Measurements from ENCODE around the gene SIPA1L2.

SIPA1L2 gene

DNA sequence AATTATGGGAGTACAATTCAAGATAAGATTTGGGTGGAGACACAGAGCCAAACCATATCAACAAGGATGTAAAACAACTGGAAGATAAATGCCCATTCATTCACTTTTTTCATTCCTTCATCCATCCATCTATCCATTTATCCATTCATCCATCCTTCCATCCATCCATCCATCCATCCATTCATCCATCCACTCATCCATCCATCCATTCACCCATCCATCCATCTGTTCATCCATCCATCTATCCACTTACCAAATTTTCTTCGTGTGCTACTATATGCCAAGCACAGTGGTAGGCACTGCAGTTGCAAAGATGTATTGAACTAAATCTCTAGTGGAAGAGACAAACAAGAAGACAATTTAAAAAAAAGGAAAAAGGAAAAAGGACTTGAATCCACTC lies 14.3 kb upstream of the SIPA1L2 start:
- TF ChIP-seq, protein P1, sequence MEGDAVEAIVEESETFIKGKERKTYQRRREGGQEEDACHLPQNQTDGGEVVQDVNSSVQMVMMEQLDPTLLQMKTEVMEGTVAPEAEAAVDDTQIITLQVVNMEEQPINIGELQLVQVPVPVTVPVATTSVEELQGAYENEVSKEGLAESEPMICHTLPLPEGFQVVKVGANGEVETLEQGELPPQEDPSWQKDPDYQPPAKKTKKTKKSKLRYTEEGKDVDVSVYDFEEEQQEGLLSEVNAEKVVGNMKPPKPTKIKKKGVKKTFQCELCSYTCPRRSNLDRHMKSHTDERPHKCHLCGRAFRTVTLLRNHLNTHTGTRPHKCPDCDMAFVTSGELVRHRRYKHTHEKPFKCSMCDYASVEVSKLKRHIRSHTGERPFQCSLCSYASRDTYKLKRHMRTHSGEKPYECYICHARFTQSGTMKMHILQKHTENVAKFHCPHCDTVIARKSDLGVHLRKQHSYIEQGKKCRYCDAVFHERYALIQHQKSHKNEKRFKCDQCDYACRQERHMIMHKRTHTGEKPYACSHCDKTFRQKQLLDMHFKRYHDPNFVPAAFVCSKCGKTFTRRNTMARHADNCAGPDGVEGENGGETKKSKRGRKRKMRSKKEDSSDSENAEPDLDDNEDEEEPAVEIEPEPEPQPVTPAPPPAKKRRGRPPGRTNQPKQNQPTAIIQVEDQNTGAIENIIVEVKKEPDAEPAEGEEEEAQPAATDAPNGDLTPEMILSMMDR (conservative IDR thresholded peaks at IDR 0.05; ENCODE audit: low read depth, low read length), result no peak
- no peak overlapping the region for H3K4me3 ChIP-seq (ENCODE audit: low read length)
- no peak for DNase-seq (ENCODE audit: low read depth)

DNA sequence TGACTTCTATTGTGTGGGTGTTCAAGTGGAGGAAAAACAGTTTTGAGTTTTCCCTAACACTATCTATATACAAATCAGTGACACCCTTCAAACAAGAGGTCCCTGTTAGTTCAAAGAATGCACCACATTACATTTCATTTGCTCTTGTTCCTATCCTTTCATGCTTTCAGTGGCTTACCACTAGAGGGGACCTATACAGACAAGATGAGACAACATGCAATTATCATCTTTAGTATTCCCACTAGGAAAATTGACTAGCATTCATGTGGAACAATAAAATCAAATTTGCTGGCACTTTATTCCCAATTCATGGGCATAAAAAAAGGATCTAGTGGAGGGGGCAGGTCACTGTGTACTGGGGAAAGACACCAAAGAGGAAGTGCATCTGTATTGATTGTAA lies 13.3 kb upstream of the SIPA1L2 start:
- H3K4me3 ChIP-seq (ENCODE audit: low read length), result no peak overlapping the region
- TF ChIP-seq, protein P1 (conservative IDR thresholded peaks at IDR 0.05; ENCODE audit: low read depth, low read length), result no peak
- no peak for DNase-seq (ENCODE audit: low read depth)

DNA sequence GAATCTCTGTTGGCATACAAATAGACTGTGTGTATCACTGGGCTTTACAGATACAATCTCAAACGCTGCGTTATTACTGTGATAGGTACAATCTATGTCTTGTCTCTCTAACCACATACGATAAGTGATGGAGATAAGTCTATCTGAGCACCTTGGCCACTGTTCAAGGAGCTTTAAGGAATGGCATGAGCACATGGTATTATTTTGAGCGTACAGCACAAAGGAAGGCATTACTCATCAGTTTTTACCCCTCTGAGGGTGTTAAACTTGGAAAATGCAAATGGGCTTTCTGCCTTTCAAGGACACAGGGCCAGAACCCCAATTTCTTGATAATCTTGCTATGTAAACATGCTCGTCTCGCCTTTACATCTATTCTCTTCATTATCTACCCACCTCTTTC lies 11.6 kb upstream of the SIPA1L2 start:
- DNase-seq (ENCODE audit: low read depth), result no peak
- H3K4me3 ChIP-seq (ENCODE audit: low read length), result no peak overlapping the region
- TF ChIP-seq, protein P1 (conservative IDR thresholded peaks at IDR 0.05; ENCODE audit: low read depth, low read length), result no peak

DNA sequence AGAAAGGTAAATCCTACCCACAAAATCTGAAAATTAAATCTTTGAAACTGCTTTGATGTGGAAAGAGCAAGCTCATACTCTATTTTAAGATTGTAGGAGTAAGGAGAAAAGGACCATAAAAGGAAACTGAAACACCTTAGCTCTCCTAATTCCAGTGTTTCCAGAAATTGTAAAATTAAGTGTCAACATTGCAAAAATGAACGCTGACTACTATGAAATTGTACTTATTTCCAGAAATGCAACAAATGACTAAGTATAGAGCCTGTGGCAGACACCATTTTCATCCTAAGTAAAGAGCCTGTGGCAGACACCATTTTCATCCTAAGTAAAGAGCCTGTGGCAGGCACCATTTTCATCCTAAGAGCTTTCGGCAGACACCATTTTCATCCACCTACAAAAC lies 6.9 kb upstream of the SIPA1L2 start:
- TF ChIP-seq, protein P1 (conservative IDR thresholded peaks at IDR 0.05; ENCODE audit: low read depth, low read length), result no peak

DNA sequence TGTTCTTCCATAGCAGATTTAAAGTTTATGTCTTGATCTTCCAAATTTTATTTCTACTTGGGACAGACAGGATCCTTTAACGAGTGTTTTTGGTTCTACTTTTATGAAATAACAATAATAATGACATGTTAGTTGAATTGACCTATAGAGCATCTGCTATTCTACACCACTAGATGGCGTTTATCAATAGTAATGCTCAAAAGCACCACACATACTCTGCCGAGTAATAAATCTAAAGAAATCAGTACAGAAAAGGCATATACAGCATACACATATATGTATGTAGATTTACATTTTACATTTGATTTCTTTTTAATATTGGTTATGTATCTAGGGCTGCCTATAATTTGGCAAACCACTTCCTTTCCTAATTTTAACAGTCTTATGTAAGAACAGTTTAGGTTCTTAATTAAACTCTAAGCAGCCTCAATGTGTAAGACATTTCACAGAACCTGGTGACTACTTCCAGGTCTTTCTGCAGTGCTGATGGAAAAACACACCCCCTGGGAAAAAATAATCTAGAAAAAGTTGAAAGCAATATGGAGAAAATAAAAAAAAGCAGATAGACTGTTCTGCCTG lies 5.9 kb upstream of the SIPA1L2 start:
- TF ChIP-seq, protein P1 (conservative IDR thresholded peaks at IDR 0.05; ENCODE audit: low read depth, low read length), result peak; percentile 65
- DNase-seq (ENCODE audit: low read depth), result no peak
- H3K4me3 ChIP-seq (ENCODE audit: low read length), result no peak overlapping the region

More for the DNA sequence above, 6.9 kb upstream of the SIPA1L2 start:
- no peak overlapping the region for H3K4me3 ChIP-seq (ENCODE audit: low read length)
- no peak for DNase-seq (ENCODE audit: low read depth)

DNA sequence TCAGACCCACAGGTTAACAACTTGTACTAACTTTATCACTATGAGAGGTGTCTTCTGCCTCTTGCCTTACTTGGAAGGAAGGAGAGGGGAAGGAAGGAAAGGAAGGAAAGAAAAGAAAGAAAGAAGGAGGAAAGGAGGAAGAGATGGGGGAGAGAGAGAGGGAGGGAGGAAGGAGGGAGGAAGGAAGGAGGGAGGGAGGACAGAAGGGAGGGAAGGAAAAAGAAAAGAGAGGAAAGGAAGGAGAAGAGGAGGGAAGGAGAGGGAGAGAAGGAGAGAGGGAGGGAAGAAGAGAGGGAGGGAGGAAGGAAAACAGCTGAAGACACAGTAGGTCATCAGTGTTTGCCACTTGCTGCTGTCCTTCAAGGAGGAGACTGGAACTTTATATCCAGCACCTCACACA lies 5.3 kb upstream of the SIPA1L2 start:
- TF ChIP-seq, protein P1 (conservative IDR thresholded peaks at IDR 0.05; ENCODE audit: low read depth, low read length), result no peak
- no peak for DNase-seq (ENCODE audit: low read depth)

DNA sequence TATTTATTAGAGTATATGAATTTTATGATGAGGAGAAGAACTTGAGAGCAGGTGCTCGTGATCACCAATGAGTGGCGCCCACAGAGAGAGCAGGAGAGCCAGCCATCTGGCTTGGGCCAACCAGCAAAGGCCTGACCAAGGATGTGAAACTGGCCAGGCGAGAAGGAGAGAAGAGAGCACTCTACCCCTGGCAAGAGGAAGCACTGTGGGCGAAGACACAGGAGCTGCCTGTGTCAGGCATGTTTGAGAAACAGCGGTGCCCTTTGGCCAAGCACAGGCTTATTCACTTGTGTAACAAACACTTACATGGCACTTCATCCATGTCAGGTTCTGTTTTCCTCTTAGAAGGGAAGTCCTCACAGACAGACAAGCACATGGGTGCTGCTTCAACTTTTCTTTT lies 4.2 kb upstream of the SIPA1L2 start:
- TF ChIP-seq, protein P1 (conservative IDR thresholded peaks at IDR 0.05; ENCODE audit: low read depth, low read length), result no peak
- DNase-seq (ENCODE audit: low read depth), result no peak
- no peak overlapping the region for H3K4me3 ChIP-seq (ENCODE audit: low read length)

More for the DNA sequence above, 5.3 kb upstream of the SIPA1L2 start:
- H3K4me3 ChIP-seq (ENCODE audit: low read length), result no peak overlapping the region

Data from retinal pigment epithelial cell (primary cell).